GM12878 (cell line): ENCODE data around the gene IQCK. TPM values are rescaled to one million over a fixed set of nuclear protein-coding genes. Genes with fewer than 3 reads are reported as not detected.

ENCODE experiments used
- ATAC-seq: fragments of 200-7000 bp; cut with Tn5 transposase; 3 replicates; pipeline ENCODE4 v1.9.1; 2020; ENCODE audit warnings: mild to moderate bottlenecking, moderate library complexity
- BruUV-seq: library from RNA; stranded (reverse); fragments of 400-500 nt; replicated peaks from 2 replicates; lab custom pipeline; 2021; lab: Mats Ljungman, UMichigan
- CTCF ChIA-PET: fragments of 300-600 bp; sonication (Branson Sonifier 250); formaldehyde crosslinking; extraction: SDS; loops from one replicate; lab custom pipeline; 2021; ENCODE audit warnings: inconsistent platforms; lab: Yijun Ruan, JAX
- POLR2A ChIA-PET: fragments of 350-600 bp; formaldehyde crosslinking; extraction: SDS; loops from one replicate; lab custom pipeline; 2021; ENCODE audit warnings: inconsistent platforms; lab: Charles Lee
- RAD21 ChIA-PET: fragments of 300-600 bp; sonication (Branson Sonifier 250); formaldehyde crosslinking; loops from one replicate; lab custom pipeline; 2023; ENCODE audit warnings: antibody characterized with exemption; ENCODE audit not compliant: unreplicated experiment; lab: Charles Lee
- SMC1A ChIA-PET: fragments of 300-600 bp; sonication (Branson Sonifier 250); formaldehyde crosslinking; loops from one replicate; lab custom pipeline; 2023; ENCODE audit not compliant: unreplicated experiment, uncharacterized antibody; lab: Charles Lee
- DNase-seq: peaks from one replicate; pipeline ENCODE4 v3.0.0-alpha.2; 2011; ENCODE audit warnings: low read depth, low spot score
- FAIRE-seq: peaks from 3 replicates; lab custom pipeline; 2011; peaks lifted over from hg19 to GRCh38; lab: Jason Lieb, UNC
- H2AFZ ChIP-seq: 2 replicates; pipeline ENCODE4 v1.6.0; 2011; ENCODE audit warnings: low read depth, low read length, control low read depth; ENCODE audit not compliant: control insufficient read depth
- H3K27ac ChIP-seq: 2 replicates; pipeline ENCODE4 v1.5.1; 2011; ENCODE audit warnings: control low read depth; ENCODE audit not compliant: control insufficient read depth, insufficient read depth
- H3K27me3 ChIP-seq, 2 experiments: replicated peaks in 1 of 2; 2 replicates each; pipeline versions ENCODE4 v1.6.0 to v1.6.1; 2011; ENCODE audit warnings: low read length in 1 of 2; ENCODE audit not compliant: control insufficient read depth in 2 of 2, insufficient read depth in 2 of 2
- H3K36me3 ChIP-seq, 2 experiments: 2 replicates each; pipeline ENCODE4 v1.5.1; 2011; ENCODE audit warnings: low read length in 1 of 2; ENCODE audit not compliant: control insufficient read depth in 2 of 2, insufficient read depth in 2 of 2
- H3K4me1 ChIP-seq: 2 replicates; pipeline ENCODE4 v1.6.1; 2011; ENCODE audit warnings: mild to moderate bottlenecking, low read length, moderate library complexity, mixed read lengths; ENCODE audit not compliant: control insufficient read depth, insufficient read depth
- H3K4me2 ChIP-seq: 2 replicates; pipeline ENCODE4 v1.6.0; 2011; ENCODE audit warnings: control low read depth; ENCODE audit not compliant: control insufficient read depth, insufficient read depth
- H3K4me3 ChIP-seq: fragments of 200-600 bp; sonication (generic); 2 replicates; pipeline ENCODE4 v1.5.1; 2016
- H3K79me2 ChIP-seq: 2 replicates; pipeline ENCODE4 v1.6.0; 2011; ENCODE audit warnings: low read length; ENCODE audit not compliant: control insufficient read depth, insufficient read depth
- H3K9ac ChIP-seq: 2 replicates; pipeline ENCODE4 v1.8.0; 2011; ENCODE audit warnings: low read length, control low read depth, mixed read lengths; ENCODE audit not compliant: control insufficient read depth, insufficient read depth
- H3K9me3 ChIP-seq: replicated peaks from 3 replicates; pipeline ENCODE4 v1.5.1; 2011; ENCODE audit warnings: mild to moderate bottlenecking, low read length; ENCODE audit not compliant: control insufficient read depth, insufficient read depth
- H4K20me1 ChIP-seq: 2 replicates; pipeline ENCODE4 v1.6.0; 2011; ENCODE audit not compliant: control insufficient read depth, insufficient read depth
- CBX3 ChIP-seq: fragments of 200-600 bp; sonication (generic); IDR thresholded peaks from 2 replicates; pipeline ENCODE4 v1.6.1; 2016; ENCODE audit warnings: low read depth, borderline replicate concordance
- CEBPB ChIP-seq, 2 experiments: fragments of 150-350 bp in 1 of 2; IDR thresholded peaks; 2 replicates each; pipeline ENCODE4 v1.6.1; 2012 to 2014; ENCODE audit warnings: low read depth in 2 of 2, low read length in 2 of 2, borderline replicate concordance in 1 of 2, inconsistent platforms in 1 of 2
- CHD4 ChIP-seq: fragments of 200-600 bp; sonication (generic); IDR thresholded peaks from 2 replicates; pipeline ENCODE4 v1.6.1; 2016; ENCODE audit warnings: mild to moderate bottlenecking
- EGR1 ChIP-seq, 2 experiments: IDR thresholded peaks; 1 replicate in 1 of 2; 2 replicates in 1 of 2; pipeline ENCODE4 v1.6.1; 2011 to 2012; ENCODE audit warnings: low read depth in 2 of 2, low read length in 2 of 2, borderline replicate concordance in 1 of 2, mild to moderate bottlenecking in 1 of 2, moderate library complexity in 1 of 2
- ESRRA ChIP-seq: IDR thresholded peaks from 2 replicates; pipeline ENCODE4 v1.6.1; 2012; ENCODE audit warnings: mild to moderate bottlenecking, low read length, improper control_type of control experiment
- FOXM1 ChIP-seq: IDR thresholded peaks from 2 replicates; pipeline ENCODE4 v1.6.1; 2012; ENCODE audit warnings: low read depth, mild to moderate bottlenecking, inconsistent platforms, low read length, moderate library complexity
- HCFC1 ChIP-seq: fragments of 150-350 bp; IDR thresholded peaks from 2 replicates; pipeline ENCODE4 v1.6.1; 2014; ENCODE audit warnings: low read length
- JUNB ChIP-seq: IDR thresholded peaks from 2 replicates; pipeline ENCODE4 v1.6.1; 2016; ENCODE audit warnings: antibody characterized with exemption, mild to moderate bottlenecking
- KLF5 ChIP-seq: fragments of 450-650 bp; IDR thresholded peaks from 2 replicates; pipeline ENCODE4 v1.6.1; 2014; ENCODE audit warnings: mild to moderate bottlenecking; ENCODE audit not compliant: partially characterized antibody
- MXI1 ChIP-seq: fragments of 150-350 bp; IDR thresholded peaks from 2 replicates; pipeline ENCODE4 v1.6.1; 2011; ENCODE audit warnings: low read depth, mild to moderate bottlenecking, inconsistent platforms, low read length, improper control_type of control experiment
- NR2F1 ChIP-seq: fragments of 450-650 bp; conservative IDR thresholded peaks from 2 replicates; pipeline ENCODE4 v1.6.1; 2017; ENCODE audit warnings: mild to moderate bottlenecking
- RCOR1 ChIP-seq: conservative IDR thresholded peaks from 2 replicates; pipeline ENCODE4 v1.6.1; 2012; ENCODE audit warnings: low read depth, low read length, improper control_type of control experiment
- WGBS: methylation state at CpG from one replicate; pipeline ENCODE4 v1.1.6; 2016; ENCODE audit warnings: low lambda C conversion rate; ENCODE audit not compliant: insufficient replicate concordance, insufficient coverage; ENCODE audit errors: missing lambda C conversion rate; 5-methylcytosine and 5-hydroxymethylcytosine counted together
- in situ Hi-C: fragments of 300-500 bp; cut with MboI; formaldehyde crosslinking; loops from 9 replicates; pipeline ENCODE4 v1.14.3; 2018; ENCODE audit warnings: mixed read lengths
- intact Hi-C: fragments of 100-400 bp; cut with micrococcal nuclease; formaldehyde crosslinking; loops from one replicate; pipeline ENCODE4 v1.14.2; 2022; ENCODE audit not compliant: unreplicated experiment
- polyA plus RNA-seq, 11 experiments: library from polyadenylated mRNA; depleted of rRNA in 4 of 11; unstranded in 6 of 11; stranded (reverse) in 5 of 11; fragments of >200 nt; fragmentation: Nextera tagmentation in 4 of 11; fragmentation: Illumina TruSeq in 1 of 11; extraction: Ambion mirVana in 4 of 11; extraction: Trizol in 1 of 11; gene quantifications; 1 replicate in 1 of 11; 2 replicates in 10 of 11; pipeline versions ENCODE4 v1.2.1 to v1.2.3, GENCODE V29; 2011 to 2016; ENCODE audit warnings: inconsistent platforms in 2 of 11, missing spikeins in 2 of 11, low read depth in 1 of 11
- total RNA-seq, 4 experiments: library from RNA; depleted of rRNA in 3 of 4; stranded (reverse); fragments of >200 nt in 3 of 4; fragmentation: Illumina TruSeq in 1 of 4; extraction: Trizol in 1 of 4; gene quantifications; 2 replicates each; pipeline versions ENCODE4 v1.2.1 to v1.2.3, GENCODE V29; 2013 to 2021
- TF ChIP-seq, protein P1 (sequence below): IDR thresholded peaks from 2 replicates; pipeline ENCODE4 v1.6.1; 2011; ENCODE audit warnings: low read depth, mild to moderate bottlenecking, low read length, moderate library complexity, borderline replicate concordance; ENCODE audit errors: extremely low read depth
- TF ChIP-seq, protein P2 (sequence below): fragments of 450-650 bp; IDR thresholded peaks from 2 replicates; pipeline ENCODE4 v1.6.1; 2017; ENCODE audit warnings: borderline replicate concordance
- TF ChIP-seq, protein P3 (sequence below): fragments of 450-650 bp; IDR thresholded peaks from 2 replicates; pipeline ENCODE4 v1.6.1; 2017; ENCODE audit warnings: mild to moderate bottlenecking, moderate library complexity

The IQCK gene
- total and polyA plus RNA-seq, 10 of the 15 experiments (the other 5 are each of a cell fraction or from before 2014, with no cell fraction given), result 1.0 to 4.2 (median 2.4) TPM

DNA sequence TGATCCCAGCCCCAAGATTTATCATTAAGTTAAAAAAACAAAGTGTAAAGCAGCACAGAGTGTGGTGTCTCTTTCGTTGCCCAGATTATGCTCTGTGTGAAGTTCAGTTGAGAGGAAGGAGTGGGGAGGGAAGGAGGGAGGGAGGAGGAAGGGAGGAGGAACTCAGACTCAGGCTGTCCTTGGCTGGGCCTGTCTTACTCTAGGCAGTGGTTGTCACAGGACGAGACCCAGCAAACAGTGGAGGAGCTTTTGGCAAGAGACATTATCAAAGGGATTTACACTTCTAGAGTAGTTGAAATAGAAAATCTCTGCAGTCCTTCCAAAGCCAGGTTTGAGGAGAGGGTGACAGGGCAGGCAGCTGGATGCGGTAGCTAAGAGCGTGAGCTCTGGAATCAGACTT lies 27.9 kb upstream of the IQCK start (continued):
- TF ChIP-seq MXI1, result no peak
- TF ChIP-seq, protein P1, sequence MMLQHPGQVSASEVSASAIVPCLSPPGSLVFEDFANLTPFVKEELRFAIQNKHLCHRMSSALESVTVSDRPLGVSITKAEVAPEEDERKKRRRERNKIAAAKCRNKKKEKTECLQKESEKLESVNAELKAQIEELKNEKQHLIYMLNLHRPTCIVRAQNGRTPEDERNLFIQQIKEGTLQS, result no peak
- TF ChIP-seq CHD4, result no peak
- TF ChIP-seq ESRRA, result no peak
- no peak for TF ChIP-seq HCFC1
- TF ChIP-seq EGR1 (IDR thresholded peaks at IDR 0.05; ENCODE audit: borderline replicate concordance in 1 of 2, low read depth in 2 of 2, low read length in 2 of 2), result no peak

DNA sequence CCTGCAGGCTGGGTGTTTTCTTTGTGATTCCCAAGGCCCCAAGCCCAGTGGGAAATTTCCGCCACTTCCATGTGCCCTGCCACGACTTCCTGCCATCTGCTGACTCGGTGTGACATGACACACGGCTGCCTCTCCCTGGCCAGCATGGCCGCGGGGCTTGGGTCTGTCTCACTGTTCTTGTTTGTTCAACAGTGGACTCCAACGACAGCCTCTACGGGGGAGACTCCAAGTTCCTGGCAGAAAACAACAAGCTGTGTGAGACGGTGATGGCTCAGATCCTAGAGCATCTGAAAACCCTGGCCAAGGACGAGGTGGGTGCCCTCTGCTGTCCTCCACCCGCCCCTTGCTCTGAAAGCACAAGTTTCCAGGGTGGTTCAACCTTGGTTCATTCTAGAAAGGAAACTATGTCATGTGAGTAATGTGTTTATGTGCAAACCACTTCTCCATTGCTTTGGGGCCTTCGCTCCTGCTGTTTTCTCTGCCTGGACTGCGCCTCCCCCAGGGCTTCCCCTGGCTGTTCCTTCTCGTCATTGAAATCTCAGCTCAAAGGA lies 26.8 kb upstream of the IQCK start:
- RAD21 ChIA-PET, result no interaction called here
- H3K36me3 ChIP-seq, result peaks cover 0 to 5% of the 10 kb centered on the region in 2 experiments; a peak in 3 of 4 replicates
- H2AFZ ChIP-seq, result no peak overlapping the region
- no peaks in the 10 kb centered on the region for H3K79me2 ChIP-seq
- no peaks in the 10 kb centered on the region for H3K9me3 ChIP-seq
- no peaks in the 10 kb centered on the region for H3K4me1 ChIP-seq
- no peak for TF ChIP-seq CEBPB (IDR thresholded peaks at IDR 0.05; ENCODE audit: borderline replicate concordance in 1 of 2, low read depth in 2 of 2, low read length in 2 of 2)
- no peak for TF ChIP-seq FOXM1
- no peak for TF ChIP-seq NR2F1
- no peak for TF ChIP-seq JUNB
- TF ChIP-seq RCOR1, result no peak
- TF ChIP-seq, protein P2, sequence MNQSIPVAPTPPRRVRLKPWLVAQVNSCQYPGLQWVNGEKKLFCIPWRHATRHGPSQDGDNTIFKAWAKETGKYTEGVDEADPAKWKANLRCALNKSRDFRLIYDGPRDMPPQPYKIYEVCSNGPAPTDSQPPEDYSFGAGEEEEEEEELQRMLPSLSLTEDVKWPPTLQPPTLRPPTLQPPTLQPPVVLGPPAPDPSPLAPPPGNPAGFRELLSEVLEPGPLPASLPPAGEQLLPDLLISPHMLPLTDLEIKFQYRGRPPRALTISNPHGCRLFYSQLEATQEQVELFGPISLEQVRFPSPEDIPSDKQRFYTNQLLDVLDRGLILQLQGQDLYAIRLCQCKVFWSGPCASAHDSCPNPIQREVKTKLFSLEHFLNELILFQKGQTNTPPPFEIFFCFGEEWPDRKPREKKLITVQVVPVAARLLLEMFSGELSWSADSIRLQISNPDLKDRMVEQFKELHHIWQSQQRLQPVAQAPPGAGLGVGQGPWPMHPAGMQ, result no peak
- no peak for TF ChIP-seq KLF5
- TF ChIP-seq CHD4, result no peak
- TF ChIP-seq, protein P3, sequence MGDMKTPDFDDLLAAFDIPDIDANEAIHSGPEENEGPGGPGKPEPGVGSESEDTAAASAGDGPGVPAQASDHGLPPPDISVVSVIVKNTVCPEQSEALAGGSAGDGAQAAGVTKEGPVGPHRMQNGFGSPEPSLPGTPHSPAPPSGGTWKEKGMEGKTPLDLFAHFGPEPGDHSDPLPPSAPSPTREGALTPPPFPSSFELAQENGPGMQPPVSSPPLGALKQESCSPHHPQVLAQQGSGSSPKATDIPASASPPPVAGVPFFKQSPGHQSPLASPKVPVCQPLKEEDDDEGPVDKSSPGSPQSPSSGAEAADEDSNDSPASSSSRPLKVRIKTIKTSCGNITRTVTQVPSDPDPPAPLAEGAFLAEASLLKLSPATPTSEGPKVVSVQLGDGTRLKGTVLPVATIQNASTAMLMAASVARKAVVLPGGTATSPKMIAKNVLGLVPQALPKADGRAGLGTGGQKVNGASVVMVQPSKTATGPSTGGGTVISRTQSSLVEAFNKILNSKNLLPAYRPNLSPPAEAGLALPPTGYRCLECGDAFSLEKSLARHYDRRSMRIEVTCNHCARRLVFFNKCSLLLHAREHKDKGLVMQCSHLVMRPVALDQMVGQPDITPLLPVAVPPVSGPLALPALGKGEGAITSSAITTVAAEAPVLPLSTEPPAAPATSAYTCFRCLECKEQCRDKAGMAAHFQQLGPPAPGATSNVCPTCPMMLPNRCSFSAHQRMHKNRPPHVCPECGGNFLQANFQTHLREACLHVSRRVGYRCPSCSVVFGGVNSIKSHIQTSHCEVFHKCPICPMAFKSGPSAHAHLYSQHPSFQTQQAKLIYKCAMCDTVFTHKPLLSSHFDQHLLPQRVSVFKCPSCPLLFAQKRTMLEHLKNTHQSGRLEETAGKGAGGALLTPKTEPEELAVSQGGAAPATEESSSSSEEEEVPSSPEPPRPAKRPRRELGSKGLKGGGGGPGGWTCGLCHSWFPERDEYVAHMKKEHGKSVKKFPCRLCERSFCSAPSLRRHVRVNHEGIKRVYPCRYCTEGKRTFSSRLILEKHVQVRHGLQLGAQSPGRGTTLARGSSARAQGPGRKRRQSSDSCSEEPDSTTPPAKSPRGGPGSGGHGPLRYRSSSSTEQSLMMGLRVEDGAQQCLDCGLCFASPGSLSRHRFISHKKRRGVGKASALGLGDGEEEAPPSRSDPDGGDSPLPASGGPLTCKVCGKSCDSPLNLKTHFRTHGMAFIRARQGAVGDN, result no peak
- no peak for TF ChIP-seq CBX3
- SMC1A ChIA-PET, result no interaction called here
- no TSS peak for BruUV-seq
- no peaks in the 10 kb centered on the region for H3K27me3 ChIP-seq
- DNase-seq (no peak), FAIRE-seq (no peak), ATAC-seq (no peak)
- H3K4me3 ChIP-seq, result no peak overlapping the region
- H4K20me1 ChIP-seq, result no peaks in the 10 kb centered on the region
- POLR2A ChIA-PET, result no interaction called here
- WGBS, result 90% methylated on average over 14 of the region's 14 CpGs
- no peak overlapping the region for H3K9ac ChIP-seq
- intact Hi-C loops, result no loop called here
- H3K27ac ChIP-seq, result no peak overlapping the region
- H3K4me2 ChIP-seq, result no peak overlapping the region
- CTCF ChIA-PET, result no interaction called here
- in situ Hi-C loops, result no loop called here
